ENCODE measurements around the gene USP12.

GRCh38 chr13:27199211-27199610, 27.6 kb upstream of the USP12 start:
- TF ChIP-seq EZH2 (IDR thresholded peaks at IDR 0.05) (no peak), POLR2AphosphoS5 (IDR thresholded peaks at IDR 0.05; ENCODE audit: borderline replicate concordance, low read depth, low read length) (no peak)

Data from SK-N-MC (cell line).